Measurements from ENCODE around the gene PYGB. TPM values are rescaled to one million over a fixed set of nuclear protein-coding genes. Genes with fewer than 3 reads are reported as not detected.

Gene PYGB
- total RNA-seq, 1 donor from 2014 or later, result 46.6 TPM

GRCh38 chr20:25289886-25290597 lies 42.2 kb downstream of the PYGB start:
- Mint-ChIP-seq H3K27ac (no peak overlapping the region), H3K36me3 (peaks cover 25% of the 10 kb centered on the region), H3K9me3 (no peaks in the 10 kb centered on the region), H3K4me1 (no peaks in the 10 kb centered on the region), H3K27me3 (ENCODE audit: low read depth) (no peaks in the 10 kb centered on the region), H3K4me3 (no peak overlapping the region)
- TF ChIP-seq CTCF (IDR thresholded peaks at IDR 0.05; ENCODE audit: unreplicated experiment), result no peak
- DNase-seq (ENCODE audit: low spot score in 2 of 2, unreplicated experiment in 2 of 2), result no peak

- TF ChIP-seq CTCF (IDR thresholded peaks at IDR 0.05; ENCODE audit: unreplicated experiment), result no peak
- Mint-ChIP-seq H3K9me3 (no peaks in the 10 kb centered on the region), H3K27ac (no peak overlapping the region), H3K36me3 (peaks cover 17% of the 10 kb centered on the region), H3K4me1 (no peaks in the 10 kb centered on the region), H3K27me3 (ENCODE audit: low read depth) (no peaks in the 10 kb centered on the region), H3K4me3 (no peak overlapping the region)
- DNase-seq (ENCODE audit: low spot score in 2 of 2, unreplicated experiment in 2 of 2), result no peak
Observed at GRCh38 chr20:25290646-25291431, 43.0 kb downstream of the PYGB start.

GRCh38 chr20:25291432-25292133 lies 43.7 kb downstream of the PYGB start:
- peaks cover 11% of the 10 kb centered on the region for H3K36me3 Mint-ChIP-seq
- no peak overlapping the region for H3K4me3 Mint-ChIP-seq
- H3K4me1 Mint-ChIP-seq, result no peaks in the 10 kb centered on the region
- no peak for TF ChIP-seq CTCF (IDR thresholded peaks at IDR 0.05; ENCODE audit: unreplicated experiment)
- H3K27ac Mint-ChIP-seq, result no peak overlapping the region
- no peaks in the 10 kb centered on the region for H3K9me3 Mint-ChIP-seq
- DNase-seq (ENCODE audit: low spot score in 2 of 2, unreplicated experiment in 2 of 2), result no peak
- no peaks in the 10 kb centered on the region for H3K27me3 Mint-ChIP-seq (ENCODE audit: low read depth)

GRCh38 chr20:25292176-25292891 lies 44.4 kb downstream of the PYGB start:
- TF ChIP-seq CTCF (IDR thresholded peaks at IDR 0.05; ENCODE audit: unreplicated experiment), result no peak
- Mint-ChIP-seq H3K9me3 (no peaks in the 10 kb centered on the region), H3K36me3 (peaks cover 4% of the 10 kb centered on the region), H3K27me3 (ENCODE audit: low read depth) (no peaks in the 10 kb centered on the region), H3K4me1 (no peaks in the 10 kb centered on the region), H3K27ac (no peak overlapping the region), H3K4me3 (no peak overlapping the region)
- DNase-seq (ENCODE audit: low spot score in 2 of 2, unreplicated experiment in 2 of 2), result no peak

- Mint-ChIP-seq H3K27ac (peak overlapping the region; percentile 20), H3K27me3 (ENCODE audit: low read depth) (no peaks in the 10 kb centered on the region), H3K4me3 (no peak overlapping the region), H3K4me1 (no peaks in the 10 kb centered on the region), H3K36me3 (peaks cover 6% of the 10 kb centered on the region), H3K9me3 (no peaks in the 10 kb centered on the region)
- TF ChIP-seq CTCF (IDR thresholded peaks at IDR 0.05; ENCODE audit: unreplicated experiment), result no peak
- no peak for DNase-seq (ENCODE audit: low spot score in 2 of 2, unreplicated experiment in 2 of 2)
Observed at GRCh38 chr20:25293507-25293906, 45.6 kb downstream of the PYGB start.

Data from mesothelial cell of epicardium (in vitro differentiated cells).